Mesenchymal stem cell (in vitro differentiated cells and primary cell): ENCODE data around the gene TMEM184A.

Source experiments
- DNase-seq: peaks from one replicate; pipeline ENCODE4 v3.0.0-alpha.2; 2013
- H2AFZ ChIP-seq: one replicate; pipeline ENCODE4 v1.6.1; 2013; ENCODE audit warnings: low read depth, mild to moderate bottlenecking, control low read depth, inconsistent platforms, low read length, moderate library complexity
- H2AK5ac ChIP-seq: 2 replicates; pipeline ENCODE4 v1.6.1; 2013; ENCODE audit warnings: low read length, moderate library complexity, mild to moderate bottlenecking, inconsistent platforms; ENCODE audit not compliant: severe bottlenecking
- H2BK120ac ChIP-seq: one replicate; pipeline ENCODE4 v1.6.1; 2013; ENCODE audit warnings: low read depth, mild to moderate bottlenecking, inconsistent platforms, low read length, moderate library complexity
- H2BK12ac ChIP-seq, 2 experiments: one replicate each; pipeline ENCODE4 v1.6.1; 2013; ENCODE audit warnings: inconsistent platforms in 2 of 2, low read length in 2 of 2, mild to moderate bottlenecking in 2 of 2, moderate library complexity in 2 of 2, control low read depth in 1 of 2
- H2BK15ac ChIP-seq: one replicate; pipeline ENCODE4 v1.6.1; 2013; ENCODE audit warnings: mild to moderate bottlenecking, low read depth, inconsistent platforms; ENCODE audit not compliant: poor library complexity, severe bottlenecking
- H2BK5ac ChIP-seq: 2 replicates; pipeline ENCODE4 v1.6.1; 2013; ENCODE audit warnings: low read depth, mild to moderate bottlenecking, low read length, control low read depth, inconsistent platforms; ENCODE audit not compliant: poor library complexity, severe bottlenecking
- H3K14ac ChIP-seq, 2 experiments: one replicate each; pipeline ENCODE4 v1.6.1; 2013; ENCODE audit warnings: inconsistent platforms in 2 of 2, low read length in 2 of 2, control low read depth in 1 of 2, mild to moderate bottlenecking in 1 of 2, moderate library complexity in 1 of 2
- H3K18ac ChIP-seq, 2 experiments: one replicate each; pipeline ENCODE4 v1.6.1; 2013; ENCODE audit warnings: inconsistent platforms in 2 of 2, low read length in 2 of 2, control low read depth in 1 of 2, low read depth in 1 of 2, mild to moderate bottlenecking in 1 of 2
- H3K23ac ChIP-seq, 2 experiments: one replicate each; pipeline ENCODE4 v1.6.1; 2013; ENCODE audit warnings: inconsistent platforms in 2 of 2, low read length in 2 of 2, mild to moderate bottlenecking in 2 of 2, moderate library complexity in 2 of 2, control low read depth in 1 of 2
- H3K27ac ChIP-seq: 2 replicates; pipeline ENCODE4 v1.5.1; 2013; ENCODE audit warnings: mild to moderate bottlenecking, moderate library complexity, low read length, control low read depth, inconsistent platforms; ENCODE audit not compliant: poor library complexity, severe bottlenecking
- H3K27me3 ChIP-seq, 2 experiments: 2 replicates each; pipeline versions ENCODE4 v1.6.1 to v1.7.0; 2013; ENCODE audit warnings: low read length in 2 of 2, mild to moderate bottlenecking in 2 of 2, moderate library complexity in 2 of 2, control low read depth in 1 of 2, inconsistent platforms in 1 of 2; ENCODE audit not compliant: control insufficient read depth in 1 of 2, insufficient read depth in 1 of 2
- H3K36me3 ChIP-seq, 2 experiments: 2 replicates each; pipeline versions ENCODE4 v1.6.1 to v1.7.0; 2013; ENCODE audit warnings: low read length in 2 of 2, control low read depth in 1 of 2, inconsistent platforms in 1 of 2, low read depth in 1 of 2, mild to moderate bottlenecking in 1 of 2; ENCODE audit not compliant: insufficient read depth in 2 of 2, control insufficient read depth in 1 of 2
- H3K4ac ChIP-seq, 2 experiments: one replicate each; pipeline ENCODE4 v1.6.1; 2013; ENCODE audit warnings: inconsistent platforms in 2 of 2, low read length in 2 of 2, mild to moderate bottlenecking in 2 of 2, moderate library complexity in 2 of 2, control low read depth in 1 of 2, low read depth in 1 of 2
- H3K4me1 ChIP-seq: 2 replicates; pipeline ENCODE4 v1.6.1; 2013; ENCODE audit warnings: low read depth, low read length, control low read depth; ENCODE audit not compliant: control insufficient read depth, insufficient read depth
- H3K4me2 ChIP-seq: 2 replicates; pipeline ENCODE4 v1.6.1; 2013; ENCODE audit warnings: low read length, mild to moderate bottlenecking, inconsistent platforms; ENCODE audit not compliant: poor library complexity, severe bottlenecking
- H3K4me3 ChIP-seq, 2 experiments: 2 replicates each; pipeline versions ENCODE4 v1.5.1 to v1.7.0; 2013; ENCODE audit warnings: low read length in 2 of 2, mild to moderate bottlenecking in 2 of 2, control low read depth in 1 of 2, low read depth in 1 of 2; ENCODE audit not compliant: insufficient read depth in 1 of 2
- H3K79me1 ChIP-seq: replicated peaks from 2 replicates; pipeline ENCODE4 v1.6.1; 2013; ENCODE audit warnings: mild to moderate bottlenecking, control low read depth, low read length, inconsistent platforms; ENCODE audit not compliant: poor library complexity, severe bottlenecking
- H3K9ac ChIP-seq: 2 replicates; pipeline ENCODE4 v1.7.0; 2013; ENCODE audit warnings: mild to moderate bottlenecking, low read length, moderate library complexity
- H3K9me3 ChIP-seq: 2 replicates; pipeline ENCODE4 v1.7.0; 2013; ENCODE audit warnings: mild to moderate bottlenecking, low read length; ENCODE audit not compliant: control insufficient read depth
- H4K8ac ChIP-seq: one replicate; pipeline ENCODE4 v1.6.1; 2013; ENCODE audit warnings: inconsistent platforms, mild to moderate bottlenecking, low read length, moderate library complexity
- H4K91ac ChIP-seq: one replicate; pipeline ENCODE4 v1.6.1; 2013; ENCODE audit warnings: mild to moderate bottlenecking, low read length, inconsistent platforms
- WGBS: methylation state at CpG from one replicate; pipeline ENCODE4 v1.1.7; 2013; ENCODE audit warnings: mixed read lengths; 5-methylcytosine and 5-hydroxymethylcytosine counted together

Gene TMEM184A

DNA sequence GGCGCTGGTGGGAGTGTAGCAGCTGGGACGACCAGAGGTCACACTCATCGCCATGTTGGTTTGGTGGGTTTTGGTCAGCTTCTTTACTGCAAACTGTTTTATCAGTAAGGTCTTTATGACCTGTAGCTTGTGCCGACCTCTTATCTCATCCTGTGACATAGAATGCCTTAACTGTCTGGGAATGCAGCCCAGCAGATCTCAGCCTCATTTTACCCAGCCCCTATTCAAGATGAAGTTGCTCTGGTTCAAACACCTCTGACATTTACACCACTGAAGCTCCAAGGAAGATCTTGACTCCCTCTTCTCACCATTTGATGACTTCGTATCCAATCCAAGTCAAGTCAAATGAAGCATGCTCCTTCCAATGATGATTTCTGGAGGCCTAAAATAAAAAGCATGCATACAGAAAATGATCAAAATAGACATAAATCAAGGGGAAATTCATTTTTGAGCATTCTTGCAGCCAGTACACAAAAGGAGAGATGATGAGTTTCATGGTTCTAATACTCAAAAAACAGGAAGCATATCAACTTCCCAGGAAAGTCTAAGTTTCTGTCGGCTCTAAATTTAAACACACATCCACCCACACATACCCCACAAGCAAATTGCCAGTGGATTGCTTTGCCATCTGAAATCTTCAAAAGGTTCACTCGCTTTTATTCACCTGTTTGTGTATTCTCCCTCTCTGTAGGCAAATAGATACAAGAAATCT, 16.3 kb upstream of the TMEM184A start:
- H3K9me3 ChIP-seq: no peaks in the 10 kb centered on the region

DNA sequence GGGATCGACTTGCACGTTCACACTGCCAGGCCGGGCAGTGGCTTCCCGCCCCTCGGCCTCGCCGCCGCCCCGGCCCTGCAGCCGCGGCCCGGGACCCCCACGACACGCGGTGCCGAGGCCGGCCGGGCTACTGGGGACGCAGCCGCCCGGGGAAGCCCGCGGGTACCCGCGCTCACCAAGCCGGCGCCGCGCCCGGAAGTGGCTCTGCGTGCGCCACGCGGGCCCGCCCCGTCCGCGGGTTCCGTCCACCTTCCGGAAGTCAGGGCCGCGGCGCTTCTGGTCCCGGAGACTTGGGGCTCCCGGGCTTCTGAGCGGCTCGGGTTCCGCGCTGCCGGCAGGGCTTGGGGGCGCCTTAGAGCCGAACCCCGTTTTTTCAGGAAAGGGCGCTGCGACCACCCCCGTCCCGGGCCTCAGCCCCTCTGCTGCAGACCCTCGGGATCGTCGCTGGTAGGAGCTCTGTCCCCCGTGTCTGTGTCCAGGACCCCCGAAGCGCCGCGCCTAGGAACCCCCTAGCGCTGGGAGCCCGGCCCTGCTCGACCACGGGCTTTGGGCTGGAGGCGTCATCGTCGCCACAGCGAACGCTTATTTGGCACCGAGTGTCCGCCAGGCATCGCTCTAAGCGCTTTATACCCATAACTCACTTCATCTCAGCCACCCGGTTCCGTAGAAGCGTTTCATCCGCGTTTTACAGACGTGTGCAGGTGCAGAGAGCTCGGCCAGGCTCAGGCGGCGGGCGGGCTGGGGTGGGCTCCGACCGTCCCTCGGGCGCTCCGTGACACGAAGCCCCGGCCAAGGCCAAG, 14.0 kb upstream of the TMEM184A start, which contains the start of gene PSMG3:
TSS of gene PSMG3 (minus strand) at position 200 of the 800 bp plus-strand sequence. CDS start 693 bp downstream, outside the sequence.
- H3K4me1 ChIP-seq: peaks cover 27% of the 10 kb centered on the region
- H2AK5ac ChIP-seq: no peak within 1 kb of the TSS
- H2BK5ac ChIP-seq: peak within 1 kb of the TSS; percentile 33
- peak within 1 kb of the TSS; percentile 73 to 97 for H3K4me3 ChIP-seq
- peak within 1 kb of the TSS; percentile 100 for H3K9ac ChIP-seq
- peak within 1 kb of the TSS; percentile 9 to 39 for H2BK12ac ChIP-seq
- peak within 1 kb of the TSS; percentile 74 for H3K27ac ChIP-seq
- H3K79me1 ChIP-seq: peaks cover 5% of the 10 kb centered on the region
- H2AFZ ChIP-seq: no peak within 1 kb of the TSS
- H3K23ac ChIP-seq: no peak within 1 kb of the TSS
- no peak within 1 kb of the TSS for H2BK120ac ChIP-seq
- no peaks in the 10 kb centered on the region for H3K27me3 ChIP-seq
- H3K4me2 ChIP-seq: peak within 1 kb of the TSS; percentile 67
- WGBS: 60% methylated on average over 82 of the region's 95 CpGs
- peaks cover 5 to 22% of the 10 kb centered on the region in 2 experiments for H3K36me3 ChIP-seq
- peak within 1 kb of the TSS; percentile 86 for H4K8ac ChIP-seq
- no peak within 1 kb of the TSS for H3K14ac ChIP-seq
- H3K18ac ChIP-seq: peak within 1 kb of the TSS; percentile 52 to 90
- peak; percentile 85 for DNase-seq
- no peaks in the 10 kb centered on the region for H3K9me3 ChIP-seq
- peak within 1 kb of the TSS; percentile 76 for H4K91ac ChIP-seq
- peak within 1 kb of the TSS; percentile 78 for H2BK15ac ChIP-seq
- peak within 1 kb of the TSS; percentile 39 to 82 for H3K4ac ChIP-seq

More for the DNA sequence above, 16.3 kb upstream of the TMEM184A start:
- peaks cover 3% of the 10 kb centered on the region for H3K79me1 ChIP-seq
- peaks cover 19% of the 10 kb centered on the region for H3K4me1 ChIP-seq
- no peak overlapping the region for H3K4me2 ChIP-seq
- peak overlapping the region; percentile 100 for H3K9ac ChIP-seq
- WGBS: 88% methylated on average over 6 of the region's 7 CpGs
- peaks cover 0 to 7% of the 10 kb centered on the region in 2 experiments for H3K27me3 ChIP-seq
- H3K14ac ChIP-seq: no peak overlapping the region
- no peak overlapping the region for H2AFZ ChIP-seq
- no peak overlapping the region for H2BK120ac ChIP-seq
- H3K4ac ChIP-seq: no peak overlapping the region
- no peak overlapping the region for H4K91ac ChIP-seq
- no peak overlapping the region for H3K23ac ChIP-seq
- H4K8ac ChIP-seq: no peak overlapping the region
- peak overlapping the region in 1 of 2 experiments; percentile 97 for H3K4me3 ChIP-seq
- no peak overlapping the region for H2BK12ac ChIP-seq
- no peak overlapping the region for H3K27ac ChIP-seq
- H2BK5ac ChIP-seq: no peak overlapping the region
- no peak for DNase-seq
- no peak overlapping the region for H2BK15ac ChIP-seq
- H2AK5ac ChIP-seq: no peak overlapping the region
- peaks cover 4 to 31% of the 10 kb centered on the region in 2 experiments for H3K36me3 ChIP-seq
- H3K18ac ChIP-seq: no peak overlapping the region

DNA sequence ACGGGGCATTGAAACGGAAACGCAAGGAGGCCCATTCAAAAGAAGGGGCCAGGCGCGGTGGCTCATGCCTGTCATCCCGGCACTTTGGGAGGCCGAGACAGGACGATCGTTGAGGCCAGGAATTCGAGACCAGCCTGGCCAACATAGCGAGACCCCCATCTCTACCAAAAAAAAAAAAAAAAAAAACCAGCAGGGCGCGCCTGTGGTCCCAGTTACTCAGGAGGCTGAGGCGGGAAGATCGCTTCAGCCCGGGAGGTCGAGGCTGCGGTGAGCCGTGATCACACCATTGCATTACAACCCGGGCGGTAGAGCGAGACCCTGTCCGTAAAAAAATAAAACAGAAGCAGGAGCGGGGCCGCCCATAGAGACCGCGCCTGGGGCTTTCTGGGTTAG, 13.4 kb upstream of the TMEM184A start:
- Histone ChIP-seq H3K18ac (peak overlapping the region in 1 of 2 experiments; percentile 90), H4K91ac (peak overlapping the region; percentile 64), H3K4me3 (peak overlapping the region; percentile 73 to 97), H3K79me1 (peaks cover 5% of the 10 kb centered on the region), H3K27me3 (no peaks in the 10 kb centered on the region), H3K36me3 (peaks cover 5 to 22% of the 10 kb centered on the region in 2 experiments), H3K27ac (no peak overlapping the region), H3K9me3 (no peaks in the 10 kb centered on the region), H3K4ac (no peak overlapping the region), H4K8ac (peak overlapping the region; percentile 47), H2BK5ac (no peak overlapping the region), H2AK5ac (no peak overlapping the region), H2BK15ac (no peak overlapping the region), H3K9ac (peak overlapping the region; percentile 100), H3K23ac (no peak overlapping the region), H3K4me2 (peak overlapping the region; percentile 67), H3K14ac (no peak overlapping the region), H3K4me1 (peaks cover 31% of the 10 kb centered on the region), H2BK12ac (no peak overlapping the region), H2BK120ac (no peak overlapping the region), H2AFZ (no peak overlapping the region)
- DNase-seq: peak; percentile 17
- 73% methylated on average over 27 of the region's 27 CpGs for WGBS

DNA sequence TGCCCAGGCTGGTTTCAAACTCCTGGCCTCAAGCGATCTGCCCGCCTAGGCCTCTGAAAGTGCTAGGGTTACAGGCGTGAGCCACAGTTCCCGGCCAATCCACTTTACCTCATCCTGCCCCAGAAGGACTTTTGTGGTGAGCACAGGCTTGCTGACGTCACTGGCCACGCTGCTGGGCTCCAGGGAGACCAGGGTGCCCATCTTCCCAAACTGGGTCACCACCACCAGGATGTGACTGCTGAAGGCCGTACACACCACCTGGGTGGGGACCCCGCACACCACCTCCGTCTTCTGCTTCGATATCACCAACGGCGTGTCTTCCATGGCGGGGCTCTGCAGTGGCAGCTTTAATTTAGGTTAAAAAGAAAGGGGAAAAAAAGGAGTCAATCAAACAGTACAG, 13.0 kb upstream of the TMEM184A start:
- H3K27me3 ChIP-seq: no peaks in the 10 kb centered on the region
- H3K4me3 ChIP-seq: peak overlapping the region in 1 of 2 experiments; percentile 97
- peak; percentile 57 for DNase-seq
- no peak overlapping the region for H3K27ac ChIP-seq
- H3K18ac ChIP-seq: peak overlapping the region in 1 of 2 experiments; percentile 46
- H4K8ac ChIP-seq: peak overlapping the region; percentile 86
- H3K79me1 ChIP-seq: peaks cover 5% of the 10 kb centered on the region
- peaks cover 32% of the 10 kb centered on the region for H3K4me1 ChIP-seq
- no peak overlapping the region for H2BK120ac ChIP-seq
- no peak overlapping the region for H2AK5ac ChIP-seq
- H3K36me3 ChIP-seq: peaks cover 6 to 22% of the 10 kb centered on the region in 2 experiments
- peak overlapping the region; percentile 78 for H2BK15ac ChIP-seq
- peak overlapping the region; percentile 76 for H4K91ac ChIP-seq
- 86% methylated on average over 13 of the region's 13 CpGs for WGBS
- peak overlapping the region; percentile 8 for H3K4me2 ChIP-seq
- no peak overlapping the region for H2AFZ ChIP-seq
- H2BK5ac ChIP-seq: no peak overlapping the region
- peak overlapping the region in 1 of 2 experiments; percentile 15 for H3K4ac ChIP-seq
- peak overlapping the region; percentile 9 to 16 for H2BK12ac ChIP-seq
- H3K23ac ChIP-seq: no peak overlapping the region
- H3K14ac ChIP-seq: no peak overlapping the region
- H3K9ac ChIP-seq: peak overlapping the region; percentile 100
- H3K9me3 ChIP-seq: no peaks in the 10 kb centered on the region
